HPDE6-E6E7 (cell line): ENCODE measurements around the gene FAH.
A peak's percentile ranks its signal among the peaks of the same experiment; 100 is the strongest.
"Not testable (repeated sequence)": the region's sequence is repeated elsewhere in the genome, so short reads cannot be mapped to it uniquely, and the experiment has no call there.

Experiments
- DNase-seq: peaks from one replicate; pipeline ENCODE4 v3.0.0; 2011; ENCODE audit warnings: missing footprints; ENCODE audit errors: extremely low spot score

The FAH gene

DNA sequence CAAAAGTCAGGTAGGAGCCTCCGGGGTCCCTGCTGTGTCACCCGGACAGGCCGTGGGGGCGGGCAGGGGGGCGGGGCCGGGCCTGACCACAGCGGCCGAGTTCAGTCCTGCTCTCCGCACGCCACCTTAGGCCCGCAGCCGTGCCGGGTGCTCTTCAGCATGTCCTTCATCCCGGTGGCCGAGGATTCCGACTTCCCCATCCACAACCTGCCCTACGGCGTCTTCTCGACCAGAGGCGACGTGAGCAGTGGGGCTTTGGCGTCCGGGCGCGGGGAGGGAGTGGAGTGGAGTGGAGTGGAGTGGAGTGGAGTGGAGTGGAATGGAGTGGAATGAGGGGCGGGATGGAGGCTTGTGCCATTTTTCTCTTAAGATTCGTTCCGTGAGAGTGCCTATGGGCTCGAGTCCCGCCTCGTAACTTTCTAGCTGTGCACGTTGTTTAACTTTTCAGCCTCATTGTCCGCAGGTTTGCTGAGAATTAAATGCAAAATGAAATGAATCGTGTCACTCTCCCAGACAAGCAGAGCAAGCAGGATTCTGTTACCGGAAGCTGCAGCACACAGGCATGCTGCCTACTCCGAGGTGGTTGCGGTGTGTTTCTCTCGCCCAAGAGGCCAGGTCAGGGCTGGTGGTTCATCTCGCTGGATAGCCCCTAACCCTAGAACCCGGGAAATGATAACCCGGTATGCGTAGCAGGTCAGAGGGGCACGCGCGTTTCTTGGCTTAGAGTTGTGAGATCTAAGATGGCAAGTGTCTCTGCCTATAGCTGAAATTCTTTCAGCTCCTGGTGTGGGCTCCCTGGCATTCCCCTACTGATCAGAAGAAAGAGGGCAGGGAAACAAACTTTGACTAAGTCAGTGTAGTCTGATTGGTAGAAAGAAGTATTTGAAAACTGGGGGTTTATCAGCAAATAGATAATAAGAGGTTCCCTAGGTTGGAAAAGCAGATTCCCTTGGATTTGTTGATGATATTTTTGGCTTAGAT lies at the start of gene FAH:
FAH (plus strand) TSS at position 104 of the 981 bp plus-strand sequence; CDS start at position 160, 56 bp downstream.
- DNase-seq: peak; percentile 60

- no peak for DNase-seq
Observed at GRCh38 chr15:80105193-80105592, 47.6 kb upstream of the FAH start.

- peak; percentile 44 for DNase-seq
Observed at GRCh38 chr15:80105595-80105994, 47.2 kb upstream of the FAH start.

- no peak for DNase-seq
Observed at GRCh38 chr15:80106051-80106450, 46.7 kb upstream of the FAH start.

- DNase-seq: no peak
Observed at GRCh38 chr15:80107204-80107603, 45.6 kb upstream of the FAH start.

- no peak for DNase-seq
Observed at GRCh38 chr15:80107774-80108173, 45.0 kb upstream of the FAH start.

DNA sequence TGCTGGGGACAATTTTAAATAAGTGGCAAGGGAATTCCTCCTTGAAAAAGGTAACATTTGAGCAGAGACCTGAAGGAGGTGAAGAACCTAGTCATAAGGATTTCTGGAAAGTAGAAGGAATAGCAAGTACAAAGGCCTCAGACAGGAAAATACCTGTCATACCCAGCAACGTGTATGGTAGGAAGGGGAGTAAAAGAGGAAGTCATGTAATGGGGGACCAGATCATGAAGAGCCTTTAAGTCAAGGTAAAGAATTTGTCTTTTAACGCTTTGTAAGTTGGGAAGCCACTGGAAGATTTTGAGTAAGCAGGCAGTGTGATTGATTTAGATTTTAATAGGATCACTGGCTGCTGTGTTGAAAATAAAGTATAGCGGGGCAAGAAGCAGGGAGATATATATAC lies 43.4 kb upstream of the FAH start:
- DNase-seq: no peak

GRCh38 chr15:80110920-80111319 lies 41.9 kb upstream of the FAH start:
- no peak for DNase-seq

- DNase-seq: no peak
Observed at GRCh38 chr15:80114114-80114513, 38.7 kb upstream of the FAH start.

GRCh38 chr15:80115021-80115420 lies 37.8 kb upstream of the FAH start:
- DNase-seq: no peak

GRCh38 chr15:80118956-80119355 lies 33.8 kb upstream of the FAH start:
- DNase-seq: no peak

DNA sequence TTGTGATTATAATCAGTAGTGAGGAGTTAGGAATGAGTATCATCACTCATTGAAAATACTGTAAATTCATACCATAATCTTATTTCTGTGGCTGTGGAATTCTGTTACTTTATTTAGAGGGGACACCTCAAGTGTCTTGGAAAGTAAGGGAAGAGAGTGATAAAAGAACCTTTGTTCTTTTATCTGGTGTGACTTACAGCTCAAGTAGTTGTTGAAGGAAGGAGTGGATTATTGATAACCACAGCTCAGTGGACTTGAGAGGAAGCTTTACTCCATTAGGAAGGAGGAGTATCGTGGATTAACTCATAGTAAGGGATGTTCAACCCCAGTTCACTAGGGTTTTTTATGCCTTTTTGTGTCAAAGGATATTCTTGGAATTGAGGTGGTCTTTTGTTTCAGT lies 32.2 kb upstream of the FAH start:
- no peak for DNase-seq

DNA sequence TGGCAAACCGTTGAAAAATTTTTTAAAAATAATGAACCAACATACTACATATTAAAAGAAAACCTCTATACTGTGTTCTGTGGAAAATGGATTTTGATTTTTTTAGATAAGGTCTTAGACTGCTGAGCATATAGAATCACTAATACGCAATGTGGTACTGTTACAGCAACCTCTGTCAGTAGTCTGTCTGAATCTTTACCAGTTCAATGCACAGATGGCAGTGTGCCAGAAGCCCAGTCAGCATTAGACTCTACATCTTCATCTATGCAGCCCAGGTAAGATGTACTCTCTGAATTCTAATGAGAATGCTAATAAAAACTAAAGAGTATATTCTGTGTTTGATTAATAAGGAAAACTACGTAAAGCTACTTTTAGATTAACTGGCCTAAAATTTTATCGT lies 31.3 kb upstream of the FAH start:
- DNase-seq: no peak

DNA sequence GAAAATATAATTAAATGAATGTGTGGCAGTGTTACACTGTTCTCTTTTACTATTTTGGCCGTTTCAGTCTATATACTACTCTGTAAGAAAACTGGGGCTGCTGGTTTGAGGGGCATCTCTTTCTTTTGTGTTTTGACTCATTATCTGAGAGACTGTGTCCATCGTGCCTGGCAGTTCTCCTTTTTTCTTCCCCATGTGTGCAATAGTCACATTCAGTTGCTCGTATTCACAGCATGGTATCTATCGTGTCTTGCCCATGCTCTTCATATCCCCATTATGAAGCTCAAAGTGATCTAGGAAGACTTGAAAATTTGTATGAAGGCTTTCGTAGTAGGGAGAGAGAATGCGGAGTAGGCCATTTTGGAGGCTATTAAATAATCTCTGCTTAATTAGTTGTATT lies 29.8 kb upstream of the FAH start:
- DNase-seq: no peak

GRCh38 chr15:80127253-80127652 lies 25.5 kb upstream of the FAH start:
- DNase-seq: not testable (repeated sequence)

DNA sequence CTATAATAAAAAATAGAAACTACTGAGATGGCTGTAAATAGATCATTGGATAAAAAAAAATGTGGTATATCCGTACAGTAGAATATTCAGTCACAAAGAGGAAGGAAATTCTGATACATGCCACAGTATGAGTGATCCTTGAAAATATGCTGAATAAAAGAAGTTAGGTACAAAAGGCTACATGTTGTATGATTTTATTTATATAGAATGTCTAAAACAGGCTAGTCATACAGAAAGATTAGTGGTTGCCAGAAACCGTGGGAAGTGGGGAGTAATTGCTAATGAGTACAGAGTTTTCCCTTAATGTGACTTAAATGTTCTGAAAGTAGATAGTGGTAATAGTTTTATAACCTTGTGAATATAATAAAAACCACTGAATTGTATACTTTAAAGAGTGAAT lies 24.9 kb upstream of the FAH start:
- DNase-seq: no peak

- no peak for DNase-seq
Observed at GRCh38 chr15:80132382-80132781, 20.4 kb upstream of the FAH start.

DNA sequence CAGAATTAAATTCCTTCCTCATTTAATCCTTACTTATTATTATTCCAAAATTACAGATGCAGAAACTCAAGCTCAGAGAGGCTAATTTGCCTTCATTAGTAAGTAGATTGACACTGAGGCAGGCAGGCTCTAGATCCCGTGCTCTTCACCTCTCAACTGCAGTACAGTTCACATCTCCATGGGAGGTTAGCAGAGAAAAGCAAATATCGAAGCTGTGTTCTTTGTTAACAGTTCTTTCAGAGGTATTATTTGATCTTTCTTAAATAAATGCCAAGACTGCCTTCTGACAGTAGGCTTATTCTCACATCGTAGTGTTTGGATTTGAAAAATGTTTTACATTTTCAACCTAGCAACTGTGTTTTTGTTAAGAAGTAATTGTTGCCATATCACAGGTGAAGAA lies 15.9 kb upstream of the FAH start:
- DNase-seq: no peak

- DNase-seq: no peak
Observed at GRCh38 chr15:80138961-80139360, 13.8 kb upstream of the FAH start.

DNA sequence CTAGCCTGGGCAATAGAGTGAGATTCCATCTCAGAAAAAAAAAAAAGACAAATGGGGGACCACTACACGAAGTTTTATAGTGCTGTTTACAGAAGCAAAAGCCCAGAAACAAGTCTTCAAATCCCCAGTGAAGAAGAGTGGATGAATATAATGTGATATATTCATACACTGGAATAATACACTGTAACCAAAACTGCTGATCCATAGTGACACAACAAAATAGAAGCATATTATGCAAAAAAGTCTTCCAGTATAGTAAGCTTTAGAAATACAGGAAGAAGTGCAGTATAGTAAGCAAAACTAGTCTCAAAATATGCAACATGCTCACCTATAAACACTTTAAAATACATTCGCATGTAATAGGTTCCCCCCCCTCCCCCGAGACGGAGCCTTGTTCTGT lies 11.9 kb upstream of the FAH start:
- DNase-seq: no peak

DNA sequence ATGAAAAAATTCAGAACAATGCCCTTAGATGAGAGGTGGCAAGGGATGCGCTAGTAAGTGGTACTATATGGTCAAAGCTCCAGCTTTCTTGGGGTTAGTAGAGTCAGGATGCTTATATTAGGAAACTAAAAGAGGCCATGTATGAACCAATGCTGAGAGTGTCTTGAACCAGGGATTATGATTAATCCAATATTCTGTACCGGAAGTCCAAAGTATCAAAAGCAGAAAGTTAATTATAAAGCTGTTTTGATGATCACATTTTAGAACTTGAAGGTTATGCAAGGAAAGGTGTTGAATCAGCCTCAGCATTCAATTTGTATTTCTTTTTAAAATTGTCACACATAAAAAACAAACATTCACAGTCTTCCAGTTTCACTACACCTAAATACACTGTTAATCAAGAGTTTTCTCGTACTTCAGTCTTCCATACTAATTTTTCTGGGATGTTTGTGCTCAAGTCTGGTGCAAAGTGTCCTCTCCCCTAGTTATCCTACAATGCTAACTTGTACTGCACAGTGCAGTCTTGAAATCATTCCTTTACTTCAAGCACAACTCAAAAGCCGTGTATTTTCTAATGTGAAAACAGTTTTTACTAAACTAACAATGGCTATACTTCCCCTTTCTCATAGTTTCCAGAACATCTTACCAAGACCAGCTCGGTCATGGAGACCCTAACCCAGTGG lies 10.7 kb upstream of the FAH start:
- DNase-seq: no peak

DNA sequence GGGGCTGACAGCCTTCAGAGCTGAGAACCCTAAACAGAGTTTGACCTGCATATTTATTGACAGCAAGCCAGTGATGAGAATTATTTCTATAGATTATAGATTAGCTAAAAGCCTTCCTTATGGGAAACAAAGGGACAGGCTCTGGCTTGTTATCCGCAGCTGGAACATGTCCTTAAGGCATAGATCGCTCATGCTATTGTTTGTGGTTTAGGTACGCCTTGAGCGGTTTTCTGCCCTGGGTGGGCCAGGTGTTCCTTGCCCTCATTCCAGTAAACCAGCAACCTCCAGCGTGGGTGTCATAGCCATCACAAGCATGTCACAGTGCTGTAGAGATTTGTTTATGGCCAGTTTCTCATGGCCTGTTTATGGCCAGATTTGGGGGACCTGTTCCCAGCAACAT lies 10.2 kb upstream of the FAH start:
- no peak for DNase-seq

GRCh38 chr15:80151148-80151547 lies 1.7 kb upstream of the FAH start:
- DNase-seq: no peak
